Fibroblast of lung (primary cell): ENCODE measurements around the gene PLEKHA4.

Experiments
- CTCF ChIP-seq, 2 donors: IDR thresholded peaks in 1 of 2; conservative IDR thresholded peaks in 1 of 2; 1 replicate in 1 of 2; 2 replicates in 1 of 2; pipeline ENCODE4 v1.5.1; 2011 to 2012; ENCODE audit warnings: low read length in 2 of 2, control low read depth in 1 of 2, inconsistent platforms in 1 of 2, low read depth in 1 of 2, mild to moderate bottlenecking in 1 of 2
- EZH2 ChIP-seq: IDR thresholded peaks from 2 replicates; pipeline ENCODE4 v1.5.1; 2012; ENCODE audit warnings: low read length, control low read depth, mild to moderate bottlenecking; ENCODE audit errors: missing control alignments

GRCh38 chr19:48879025-48879637 lies 10.7 kb upstream of the PLEKHA4 start:
- TF ChIP-seq CTCF (conservative IDR thresholded peaks at IDR 0.05 in 1 of 2, IDR thresholded peaks at IDR 0.05 in 1 of 2; ENCODE audit: low read depth in 1 of 2, low read length in 2 of 2) (no peak), EZH2 (no peak)
